ENCODE data around the gene ARL4A.

The ARL4A gene

GRCh38 chr7:12722636-12723605 lies 35.5 kb downstream of the ARL4A start:
- Histone ChIP-seq H3K9me3 (ENCODE audit: insufficient read depth, low read depth, low read length) (no peaks in the 10 kb centered on the region), H3K4me3 (ENCODE audit: low read length, poor library complexity, severe bottlenecking) (no peak overlapping the region), H3K79me2 (ENCODE audit: insufficient read depth, low read length) (no peaks in the 10 kb centered on the region), H3K36me3 (ENCODE audit: insufficient read depth, low read length) (no peaks in the 10 kb centered on the region), H3F3A (ENCODE audit: low read depth) (no peaks in the 10 kb centered on the region), H3K27me3 (ENCODE audit: insufficient read depth, low read length, poor library complexity, severe bottlenecking) (no peaks in the 10 kb centered on the region), H3K4me2 (ENCODE audit: low read depth, low read length, poor library complexity, severe bottlenecking) (no peak overlapping the region), H4K20me1 (ENCODE audit: insufficient read depth, low read length, poor library complexity, severe bottlenecking) (no peaks in the 10 kb centered on the region), H2AFZ (ENCODE audit: low read length) (no peak overlapping the region), H3K4me1 (ENCODE audit: insufficient read depth, low read length, poor library complexity, severe bottlenecking) (no peaks in the 10 kb centered on the region), H3K9me2 (replicated peaks; ENCODE audit: low read depth, low read length) (no peaks in the 10 kb centered on the region), H3K9ac (ENCODE audit: low read depth, low read length, poor library complexity, severe bottlenecking) (no peak overlapping the region)
- no peak for TF ChIP-seq CTCF (conservative IDR thresholded peaks at IDR 0.05; ENCODE audit: low read length)
- no peak for TF ChIP-seq EZH2phosphoT487 (IDR thresholded peaks at IDR 0.05; ENCODE audit: borderline replicate concordance)

GRCh38 chr7:12725575-12726316 lies 38.3 kb downstream of the ARL4A start:
- no peaks in the 10 kb centered on the region for H3K79me2 ChIP-seq (ENCODE audit: insufficient read depth, low read length)
- no peaks in the 10 kb centered on the region for H3K9me3 ChIP-seq (ENCODE audit: insufficient read depth, low read depth, low read length)
- no peaks in the 10 kb centered on the region for H3K9me2 ChIP-seq (replicated peaks; ENCODE audit: low read depth, low read length)
- no peaks in the 10 kb centered on the region for H4K20me1 ChIP-seq (ENCODE audit: insufficient read depth, low read length, poor library complexity, severe bottlenecking)
- H3F3A ChIP-seq (ENCODE audit: low read depth) = no peaks in the 10 kb centered on the region
- no peaks in the 10 kb centered on the region for H3K4me1 ChIP-seq (ENCODE audit: insufficient read depth, low read length, poor library complexity, severe bottlenecking)
- no peak overlapping the region for H2AFZ ChIP-seq (ENCODE audit: low read length)
- TF ChIP-seq CTCF (conservative IDR thresholded peaks at IDR 0.05; ENCODE audit: low read length) (no peak), EZH2phosphoT487 (IDR thresholded peaks at IDR 0.05; ENCODE audit: borderline replicate concordance) (no peak)
- H3K27me3 ChIP-seq (ENCODE audit: insufficient read depth, low read length, poor library complexity, severe bottlenecking) = no peaks in the 10 kb centered on the region
- H3K4me2 ChIP-seq (ENCODE audit: low read depth, low read length, poor library complexity, severe bottlenecking) = no peak overlapping the region
- H3K36me3 ChIP-seq (ENCODE audit: insufficient read depth, low read length) = no peaks in the 10 kb centered on the region
- H3K9ac ChIP-seq (ENCODE audit: low read depth, low read length, poor library complexity, severe bottlenecking) = no peak overlapping the region
- H3K4me3 ChIP-seq (ENCODE audit: low read length, poor library complexity, severe bottlenecking) = no peak overlapping the region

- H2AFZ ChIP-seq (ENCODE audit: low read length) = no peak overlapping the region
- H4K20me1 ChIP-seq (ENCODE audit: insufficient read depth, low read length, poor library complexity, severe bottlenecking) = no peaks in the 10 kb centered on the region
- H3K36me3 ChIP-seq (ENCODE audit: insufficient read depth, low read length) = no peaks in the 10 kb centered on the region
- no peaks in the 10 kb centered on the region for H3K4me1 ChIP-seq (ENCODE audit: insufficient read depth, low read length, poor library complexity, severe bottlenecking)
- no peaks in the 10 kb centered on the region for H3K27me3 ChIP-seq (ENCODE audit: insufficient read depth, low read length, poor library complexity, severe bottlenecking)
- no peak overlapping the region for H3K4me3 ChIP-seq (ENCODE audit: low read length, poor library complexity, severe bottlenecking)
- no peaks in the 10 kb centered on the region for H3K79me2 ChIP-seq (ENCODE audit: insufficient read depth, low read length)
- no peaks in the 10 kb centered on the region for H3K9me3 ChIP-seq (ENCODE audit: insufficient read depth, low read depth, low read length)
- H3K9me2 ChIP-seq (replicated peaks; ENCODE audit: low read depth, low read length) = no peaks in the 10 kb centered on the region
- no peak overlapping the region for H3K4me2 ChIP-seq (ENCODE audit: low read depth, low read length, poor library complexity, severe bottlenecking)
- TF ChIP-seq EZH2phosphoT487 (IDR thresholded peaks at IDR 0.05; ENCODE audit: borderline replicate concordance) (no peak), CTCF (conservative IDR thresholded peaks at IDR 0.05; ENCODE audit: low read length) (no peak)
- H3F3A ChIP-seq (ENCODE audit: low read depth) = no peaks in the 10 kb centered on the region
- no peak overlapping the region for H3K9ac ChIP-seq (ENCODE audit: low read depth, low read length, poor library complexity, severe bottlenecking)
Measured at GRCh38 chr7:12726908-12727307, 39.5 kb downstream of the ARL4A start.

All from Loucy (cell line).